H1 (cell line): Measurements from ENCODE around the gene DBET. TPM values are rescaled to one million over a fixed set of nuclear protein-coding genes. Genes with fewer than 3 reads are reported as not detected.
"Not testable (repeated sequence)": the region's sequence is repeated elsewhere in the genome, so short reads cannot be mapped to it uniquely, and the experiment has no call there.

Experiments used
- CTCF ChIA-PET: fragments of 300-600 bp; sonication (Branson Sonifier 250); formaldehyde crosslinking; loops from one replicate; lab custom pipeline; 2021; ENCODE audit not compliant: partially characterized antibody; lab: Charles Lee
- POLR2A ChIA-PET: fragments of 300-600 bp; sonication (Branson Sonifier 250); formaldehyde crosslinking; loops from one replicate; lab custom pipeline; 2021; ENCODE audit warnings: inconsistent platforms; ENCODE audit not compliant: partially characterized antibody; lab: Charles Lee
- DNase-seq, 2 experiments: peaks; one replicate each; pipeline versions ENCODE4 v3.0.0 to v3.0.0-alpha.2; 2010 to 2022; ENCODE audit warnings: low spot score in 2 of 2, low read depth in 1 of 2, mixed read lengths in 1 of 2
- FAIRE-seq: peaks from 2 replicates; lab custom pipeline; 2011; peaks lifted over from hg19 to GRCh38; lab: Jason Lieb, UNC
- H2AFZ ChIP-seq: 2 replicates; pipeline ENCODE4 v1.8.1; 2012; ENCODE audit warnings: low read length, inconsistent platforms
- H2AK5ac ChIP-seq: 2 replicates; pipeline ENCODE4 v1.6.1; 2013; ENCODE audit warnings: low read depth, low read length
- H2BK120ac ChIP-seq: replicated peaks from 2 replicates; pipeline ENCODE3; 2013; ENCODE audit warnings: low read depth, low read length, inconsistent platforms
- H2BK12ac ChIP-seq: 2 replicates; pipeline ENCODE4 v1.6.1; 2013; ENCODE audit warnings: low read depth, low read length
- H2BK15ac ChIP-seq: 2 replicates; pipeline ENCODE4 v1.6.1; 2013; ENCODE audit warnings: low read length
- H2BK20ac ChIP-seq: 2 replicates; pipeline ENCODE4 v1.6.1; 2013; ENCODE audit warnings: low read length
- H2BK5ac ChIP-seq: 2 replicates; pipeline ENCODE4 v1.6.1; 2013; ENCODE audit warnings: low read depth, low read length
- H3K14ac ChIP-seq: 2 replicates; pipeline ENCODE4 v1.6.1; 2013; ENCODE audit warnings: inconsistent platforms; ENCODE audit not compliant: insufficient read length
- H3K18ac ChIP-seq: 2 replicates; pipeline ENCODE4 v1.6.1; 2013; ENCODE audit warnings: low read length; ENCODE audit errors: extremely low read depth
- H3K23ac ChIP-seq: 2 replicates; pipeline ENCODE4 v1.6.1; 2013; ENCODE audit warnings: inconsistent platforms; ENCODE audit not compliant: insufficient read length
- H3K23me2 ChIP-seq: 2 replicates; pipeline ENCODE4 v1.6.1; 2013; ENCODE audit warnings: low read depth, low read length
- H3K27ac ChIP-seq: 2 replicates; pipeline ENCODE4 v1.6.1; 2011; ENCODE audit warnings: low read depth, low read length, inconsistent platforms
- H3K27me3 ChIP-seq, 4 experiments: replicated peaks in 1 of 4; 1 replicate in 1 of 4; 2 replicates in 3 of 4; pipeline versions ENCODE4 v1.6.1 to v1.8.1; 2011 to 2013; ENCODE audit warnings: low read length in 3 of 4, mild to moderate bottlenecking in 3 of 4, inconsistent platforms in 2 of 4, mixed read lengths in 2 of 4, moderate library complexity in 1 of 4; ENCODE audit not compliant: control insufficient read depth in 3 of 4, insufficient read depth in 3 of 4; ENCODE audit errors: extremely low read depth in 1 of 4
- H3K36me3 ChIP-seq, 4 experiments: 2 replicates each; pipeline versions ENCODE4 v1.6.1 to v1.8.1; 2011 to 2013; ENCODE audit warnings: mild to moderate bottlenecking in 4 of 4, low read length in 3 of 4, moderate library complexity in 2 of 4, control low read depth in 1 of 4, inconsistent platforms in 1 of 4; ENCODE audit not compliant: insufficient read depth in 4 of 4, control insufficient read depth in 2 of 4
- H3K4ac ChIP-seq: replicated peaks from 2 replicates; pipeline ENCODE3; 2013; ENCODE audit warnings: low read length, low read depth, mixed read lengths, inconsistent platforms; ENCODE audit not compliant: insufficient read length
- H3K4me1 ChIP-seq, 4 experiments: replicated peaks in 1 of 4; 1 replicate in 1 of 4; 2 replicates in 3 of 4; pipeline versions ENCODE4 v1.6.1 to v1.8.1; 2011 to 2013; ENCODE audit warnings: low read length in 3 of 4, inconsistent platforms in 2 of 4, mixed read lengths in 1 of 4; ENCODE audit not compliant: insufficient read depth in 4 of 4, control insufficient read depth in 3 of 4
- H3K4me2 ChIP-seq, 2 experiments: 2 replicates each; pipeline versions ENCODE4 v1.6.1 to v1.8.1; 2011 to 2013; ENCODE audit warnings: low read depth in 2 of 2, low read length in 2 of 2, control low read depth in 1 of 2, inconsistent platforms in 1 of 2, mild to moderate bottlenecking in 1 of 2; ENCODE audit not compliant: insufficient read depth in 1 of 2
- H3K4me3 ChIP-seq, 4 experiments: fragments of 200-600, 300-600 bp in 1 of 4; sonication (generic), shearing (Covaris generic), sonication (Bioruptor Twin) in 1 of 4; 2 replicates each; pipeline versions ENCODE4 v1.5.1 to v1.8.1; 2011 to 2016; ENCODE audit warnings: low read length in 4 of 4, low read depth in 3 of 4, control low read depth in 2 of 4, inconsistent platforms in 2 of 4, mild to moderate bottlenecking in 2 of 4, mixed read lengths in 1 of 4, moderate library complexity in 1 of 4; ENCODE audit not compliant: insufficient read depth in 2 of 4; ENCODE audit errors: extremely low read depth in 1 of 4
- H3K56ac ChIP-seq: replicated peaks from 2 replicates; pipeline ENCODE3; 2013; ENCODE audit warnings: low read depth, mild to moderate bottlenecking, mixed read lengths, low read length, inconsistent platforms; ENCODE audit not compliant: insufficient read length
- H3K79me1 ChIP-seq: 2 replicates; pipeline ENCODE4 v1.6.1; 2013; ENCODE audit warnings: low read depth, low read length, control low read depth
- H3K79me2 ChIP-seq, 2 experiments: 2 replicates each; pipeline versions ENCODE4 v1.6.1 to v1.8.1; 2012 to 2013; ENCODE audit warnings: low read length in 2 of 2, mild to moderate bottlenecking in 2 of 2, inconsistent platforms in 1 of 2; ENCODE audit not compliant: insufficient read depth in 2 of 2, control insufficient read depth in 1 of 2
- H3K9ac ChIP-seq, 4 experiments: replicated peaks in 1 of 4; 1 replicate in 1 of 4; 2 replicates in 3 of 4; pipeline versions ENCODE4 v1.6.1 to v1.8.1; 2011 to 2013; ENCODE audit warnings: low read depth in 3 of 4, low read length in 3 of 4, control low read depth in 2 of 4, mild to moderate bottlenecking in 2 of 4, moderate library complexity in 2 of 4, inconsistent platforms in 1 of 4; ENCODE audit errors: extremely low read depth in 1 of 4
- H3K9me3 ChIP-seq, 2 experiments: 2 replicates each; pipeline versions ENCODE4 v1.6.1 to v1.8.1; 2012 to 2013; ENCODE audit warnings: mild to moderate bottlenecking in 2 of 2, moderate library complexity in 2 of 2, control low read depth in 1 of 2, inconsistent platforms in 1 of 2, low read depth in 1 of 2, low read length in 1 of 2, mixed read lengths in 1 of 2; ENCODE audit not compliant: insufficient read depth in 2 of 2
- H4K20me1 ChIP-seq, 2 experiments: replicated peaks in 1 of 2; 2 replicates each; pipeline versions ENCODE3 to v1.8.1; 2011 to 2013; ENCODE audit warnings: inconsistent platforms in 2 of 2, low read length in 2 of 2, mild to moderate bottlenecking in 1 of 2; ENCODE audit not compliant: insufficient read depth in 2 of 2, control insufficient read depth in 1 of 2
- H4K5ac ChIP-seq: 2 replicates; pipeline ENCODE4 v1.6.1; 2013; ENCODE audit warnings: low read length, low read depth, mixed read lengths, inconsistent platforms; ENCODE audit not compliant: insufficient read length
- H4K8ac ChIP-seq: 2 replicates; pipeline ENCODE4 v1.8.0; 2013; ENCODE audit warnings: mild to moderate bottlenecking, moderate library complexity, low read length, inconsistent platforms; ENCODE audit not compliant: insufficient read depth; ENCODE audit errors: extremely low read depth
- H4K91ac ChIP-seq: replicated peaks from 2 replicates; pipeline ENCODE3; 2013; ENCODE audit warnings: low read length, mixed read lengths, inconsistent platforms; ENCODE audit not compliant: insufficient read length
- WGBS, 2 experiments: shearing (Covaris generic) in 1 of 2; methylation state at CpG; one replicate each; pipeline versions ENCODE4 v1.1.6 to v1.1.7; 2013 to 2015; ENCODE audit warnings: low lambda C conversion rate in 2 of 2, mixed read lengths in 2 of 2, inconsistent platforms in 1 of 2, low coverage in 1 of 2, missing lambda C conversion rate in 1 of 2; ENCODE audit not compliant: insufficient replicate concordance in 2 of 2, insufficient coverage in 1 of 2, insufficient read length in 1 of 2; ENCODE audit errors: extremely low coverage in 1 of 2, missing lambda C conversion rate in 1 of 2; 5-methylcytosine and 5-hydroxymethylcytosine counted together
- polyA plus RNA-seq, 7 experiments: library from polyadenylated mRNA; depleted of rRNA in 3 of 7; stranded (reverse) in 5 of 7; unstranded in 2 of 7; fragments of >200 nt in 5 of 7; fragments of 200-250 nt in 2 of 7; gene quantifications; 1 replicate in 5 of 7; 2 replicates in 1 of 7; 4 replicates in 1 of 7; pipeline versions ENCODE4 v1.2.1 to v1.2.3, GENCODE V29; 2011 to 2013; ENCODE audit warnings: missing spikeins in 2 of 7, mixed read lengths in 2 of 7
- total RNA-seq: library from RNA; stranded (reverse); fragmentation: NEBNext Ultra II Directional; extraction: Animal tissue kit (Norgen Biotek cat#: 25700); gene quantifications from 2 replicates; pipeline ENCODE4 v1.2.1, GENCODE V29; 2021

The DBET gene
- total and polyA plus RNA-seq, 2 of the 8 experiments (the other 6 are each of a cell fraction or from before 2014, with no cell fraction given), result not detected

- H2AK5ac ChIP-seq, POLR2A ChIA-PET, H4K5ac ChIP-seq, H3K23me2 ChIP-seq, H3K79me1 ChIP-seq, H3K27me3 ChIP-seq, H3K36me3 ChIP-seq, H3K14ac ChIP-seq, H2BK12ac ChIP-seq, H3K4me2 ChIP-seq, H2AFZ ChIP-seq, H3K18ac ChIP-seq, H3K9me3 ChIP-seq, H3K79me2 ChIP-seq, H2BK5ac ChIP-seq, H4K91ac ChIP-seq, DNase-seq, CTCF ChIA-PET, H4K20me1 ChIP-seq, H2BK15ac ChIP-seq, H3K56ac ChIP-seq, H3K23ac ChIP-seq, H3K9ac ChIP-seq, H3K4ac ChIP-seq, H3K27ac ChIP-seq, FAIRE-seq, H2BK20ac ChIP-seq, H3K4me1 ChIP-seq, H4K8ac ChIP-seq, H2BK120ac ChIP-seq, H3K4me3 ChIP-seq: not testable (repeated sequence)
- WGBS, 2 experiments, result 77% methylated on average over 31 of the region's 45 CpGs; no CpG with 5 or more reads in 1 of the 2 experiments
These were observed 4.0 kb downstream of the DBET start for GRCh38 chr4:190068351-190068750.

DNA sequence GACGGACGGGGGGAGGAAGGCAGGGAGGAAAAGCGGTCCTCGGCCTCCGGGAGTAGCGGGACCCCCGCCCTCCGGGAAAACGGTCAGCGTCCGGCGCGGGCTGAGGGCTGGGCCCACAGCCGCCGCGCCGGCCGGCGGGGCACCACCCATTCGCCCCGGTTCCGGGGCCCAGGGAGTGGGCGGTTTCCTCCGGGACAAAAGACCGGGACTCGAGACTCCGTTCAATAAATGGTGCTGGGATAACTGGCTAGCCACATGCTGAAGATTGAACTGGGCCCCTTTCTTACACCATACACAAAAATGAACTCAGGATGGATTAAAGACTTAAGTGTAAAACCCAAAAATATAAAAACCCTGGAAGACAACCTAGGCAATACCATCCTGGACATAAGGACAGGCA lies 28.8 kb downstream of the DBET start:
- no CpG with 5 or more reads among the region's 27 CpGs for WGBS, 2 experiments
- H3K14ac ChIP-seq, H3K9me3 ChIP-seq, H3K27me3 ChIP-seq, H3K36me3 ChIP-seq, H3K9ac ChIP-seq, CTCF ChIA-PET, H3K27ac ChIP-seq, H3K4me2 ChIP-seq, H3K23ac ChIP-seq, H2BK20ac ChIP-seq, H4K8ac ChIP-seq, H3K23me2 ChIP-seq, H2BK120ac ChIP-seq, H2AK5ac ChIP-seq, H2BK12ac ChIP-seq, POLR2A ChIA-PET, FAIRE-seq, DNase-seq, H3K79me2 ChIP-seq, H3K56ac ChIP-seq, H3K4me3 ChIP-seq, H2AFZ ChIP-seq, H3K18ac ChIP-seq, H2BK5ac ChIP-seq, H4K20me1 ChIP-seq, H3K4ac ChIP-seq, H3K4me1 ChIP-seq, H2BK15ac ChIP-seq, H4K5ac ChIP-seq, H3K79me1 ChIP-seq, H4K91ac ChIP-seq: not testable (repeated sequence)
